ENCODE measurements around the gene PRICKLE1.
"Not testable (repeated sequence)": the region's sequence is repeated elsewhere in the genome, so short reads cannot be mapped to it uniquely, and the experiment has no call there.

The PRICKLE1 gene

GRCh38 chr12:42556917-42557316, 32.6 kb downstream of the PRICKLE1 start:
- no peak for DNase-seq (ENCODE audit: low read depth in 3 of 3)

GRCh38 chr12:42552822-42553221, 36.7 kb downstream of the PRICKLE1 start:
- no peak for DNase-seq (ENCODE audit: low read depth in 3 of 3)

GRCh38 chr12:42550800-42551199, 38.7 kb downstream of the PRICKLE1 start:
- no peak for DNase-seq (ENCODE audit: low read depth in 3 of 3)

- DNase-seq (ENCODE audit: low read depth in 3 of 3) = no peak
These were observed 42.8 kb downstream of the PRICKLE1 start for GRCh38 chr12:42546709-42547108.

- no peak for DNase-seq (ENCODE audit: low read depth in 3 of 3)
These were observed 47.6 kb downstream of the PRICKLE1 start for GRCh38 chr12:42541965-42542364.

GRCh38 chr12:42541308-42541707, 48.2 kb downstream of the PRICKLE1 start:
- DNase-seq (ENCODE audit: low read depth in 3 of 3) = not testable (repeated sequence)

- no peak for DNase-seq (ENCODE audit: low read depth in 3 of 3)
These were observed 49.9 kb downstream of the PRICKLE1 start for GRCh38 chr12:42539696-42540095.

- no peak for DNase-seq (ENCODE audit: low read depth in 3 of 3)
These were observed 51.3 kb downstream of the PRICKLE1 start for GRCh38 chr12:42538203-42538602.

GRCh38 chr12:42534184-42534838, 55.2 kb downstream of the PRICKLE1 start:
- DNase-seq (ENCODE audit: low read depth in 3 of 3) = no peak

- no peak for DNase-seq (ENCODE audit: low read depth in 3 of 3)
These were observed 59.3 kb downstream of the PRICKLE1 start for GRCh38 chr12:42530284-42530683.

GRCh38 chr12:42525444-42525843, 64.1 kb downstream of the PRICKLE1 start:
- no peak for DNase-seq (ENCODE audit: low read depth in 3 of 3)

- no peak for DNase-seq (ENCODE audit: low read depth in 3 of 3)
These were observed 64.8 kb downstream of the PRICKLE1 start for GRCh38 chr12:42524716-42525115.

GRCh38 chr12:42516573-42516972, 73.0 kb downstream of the PRICKLE1 start:
- DNase-seq (ENCODE audit: low read depth in 3 of 3) = no peak

- no peak for DNase-seq (ENCODE audit: low read depth in 3 of 3)
These were observed 77.9 kb downstream of the PRICKLE1 start for GRCh38 chr12:42511656-42512055.

- no peak for DNase-seq (ENCODE audit: low read depth in 3 of 3)
These were observed 78.7 kb downstream of the PRICKLE1 start for GRCh38 chr12:42510823-42511222.

- DNase-seq (ENCODE audit: low read depth in 3 of 3) = no peak
These were observed 80.6 kb downstream of the PRICKLE1 start for GRCh38 chr12:42508913-42509460.

- no peak for DNase-seq (ENCODE audit: low read depth in 3 of 3)
These were observed 82.0 kb downstream of the PRICKLE1 start for GRCh38 chr12:42507565-42507964.

GRCh38 chr12:42507081-42507480, 82.5 kb downstream of the PRICKLE1 start:
- DNase-seq (ENCODE audit: low read depth in 3 of 3) = no peak

- DNase-seq (ENCODE audit: low read depth in 3 of 3) = no peak
These were observed 85.5 kb downstream of the PRICKLE1 start for GRCh38 chr12:42504049-42504448.

GRCh38 chr12:42502682-42503081, 86.9 kb downstream of the PRICKLE1 start:
- no peak for DNase-seq (ENCODE audit: low read depth in 3 of 3)

- DNase-seq (ENCODE audit: low read depth in 3 of 3) = no peak
These were observed 90.8 kb downstream of the PRICKLE1 start for GRCh38 chr12:42498549-42499247.

- DNase-seq (ENCODE audit: low read depth in 3 of 3) = no peak
These were observed 92.7 kb downstream of the PRICKLE1 start for GRCh38 chr12:42496886-42497285.

GRCh38 chr12:42495244-42495643, 94.3 kb downstream of the PRICKLE1 start:
- no peak for DNase-seq (ENCODE audit: low read depth in 3 of 3)
